HG02588 (cell line): ENCODE measurements around the gene ZNF488.
A peak's percentile ranks its signal among the peaks of the same experiment; 100 is the strongest.
"Not testable (repeated sequence)": the region's sequence is repeated elsewhere in the genome, so short reads cannot be mapped to it uniquely, and the experiment has no call there.

Source experiments
- ATAC-seq: cut with Tn5 transposase; IDR thresholded peaks from one replicate; pipeline ENCODE4 v1.9.1; 2021; ENCODE audit warnings: mild to moderate bottlenecking, moderate library complexity; ENCODE audit not compliant: unreplicated experiment

ZNF488 gene, protein sequence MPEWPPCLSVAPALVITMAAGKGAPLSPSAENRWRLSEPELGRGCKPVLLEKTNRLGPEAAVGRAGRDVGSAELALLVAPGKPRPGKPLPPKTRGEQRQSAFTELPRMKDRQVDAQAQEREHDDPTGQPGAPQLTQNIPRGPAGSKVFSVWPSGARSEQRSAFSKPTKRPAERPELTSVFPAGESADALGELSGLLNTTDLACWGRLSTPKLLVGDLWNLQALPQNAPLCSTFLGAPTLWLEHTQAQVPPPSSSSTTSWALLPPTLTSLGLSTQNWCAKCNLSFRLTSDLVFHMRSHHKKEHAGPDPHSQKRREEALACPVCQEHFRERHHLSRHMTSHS

DNA sequence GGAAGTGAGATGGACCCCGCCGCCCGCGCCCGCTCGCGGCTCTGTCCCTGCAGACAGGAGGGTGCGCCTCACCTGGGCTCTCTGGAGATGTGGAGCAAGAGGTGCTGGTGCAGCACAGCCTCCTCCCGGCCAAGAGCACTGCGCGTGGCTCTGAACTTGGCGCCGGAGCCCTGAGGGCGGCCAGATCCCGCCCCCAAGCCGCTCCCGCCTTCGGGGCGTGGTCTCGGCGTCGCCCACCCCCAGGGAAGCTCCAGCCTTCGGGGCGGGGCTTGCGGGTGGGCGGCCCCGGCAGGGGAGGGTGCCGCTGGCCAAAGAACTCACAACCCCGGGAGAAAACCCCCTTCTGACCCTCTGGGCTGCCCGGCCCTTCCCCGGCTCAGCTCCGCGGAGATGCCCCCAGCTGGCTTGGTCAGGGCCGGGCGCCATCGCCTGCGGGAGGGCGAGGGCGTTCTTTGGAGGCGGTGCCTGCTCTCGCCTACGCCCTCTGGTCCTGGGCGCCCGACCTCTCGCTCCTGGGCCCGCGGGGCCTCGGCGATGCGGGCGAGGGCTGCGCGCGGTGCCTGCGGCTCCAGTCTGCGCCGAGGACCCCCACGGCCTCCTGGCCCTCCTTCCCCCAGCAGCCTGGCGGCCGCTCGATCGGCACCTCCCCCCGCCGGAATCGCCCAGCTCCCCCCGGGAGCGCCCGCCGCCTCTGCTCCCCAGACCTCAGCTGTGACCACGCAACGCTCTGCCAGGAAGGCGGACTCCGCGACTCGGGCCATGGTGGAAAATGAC is at the start of gene ZNF488:
ZNF488 (minus strand) TSS at position 146 of the 774 bp plus-strand sequence. CDS start 15,464 bp downstream, outside the sequence.
- ATAC-seq = peak; percentile 91

GRCh38 chr10:47425813-47426419 is 41.8 kb upstream of the ZNF488 start:
- ATAC-seq = no peak

DNA sequence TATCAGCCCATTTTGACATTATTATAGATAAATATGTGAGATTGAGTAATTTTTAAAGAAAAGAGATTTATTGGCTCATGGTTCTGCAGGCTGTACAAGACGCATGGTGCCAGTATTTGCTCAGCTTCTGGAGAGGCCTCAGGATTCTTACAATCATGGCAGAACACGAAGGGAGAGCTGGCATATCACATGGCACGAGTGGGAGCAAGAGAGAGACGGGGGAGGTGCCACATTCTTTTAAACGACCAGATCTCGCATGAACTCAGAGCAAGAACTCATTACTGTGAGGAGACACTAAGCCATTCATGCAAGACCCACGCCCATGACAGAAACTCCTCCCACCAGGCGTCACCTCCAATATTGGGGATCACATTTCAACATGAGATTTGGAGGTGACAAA is 40.1 kb upstream of the ZNF488 start:
- ATAC-seq = no peak

DNA sequence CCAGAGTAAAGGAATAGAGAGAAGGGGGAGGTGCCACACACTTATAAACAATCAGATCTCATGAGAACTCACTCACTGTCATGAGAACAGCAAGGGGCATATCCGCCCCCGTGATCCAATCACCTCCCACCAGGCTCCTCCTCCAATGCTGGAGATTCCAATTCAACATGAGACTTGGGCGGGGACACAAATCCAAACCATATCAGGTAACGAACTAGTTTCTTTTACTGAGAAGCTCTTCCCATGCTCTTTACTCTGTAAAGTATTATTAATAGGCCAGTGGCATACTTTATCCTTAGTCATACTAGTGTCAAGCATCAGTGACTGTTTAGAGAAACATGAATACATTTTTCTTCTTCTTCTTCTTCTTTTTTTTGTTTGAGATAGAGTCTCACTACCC is 39.4 kb upstream of the ZNF488 start:
- no peak for ATAC-seq

- no peak for ATAC-seq
Observed at GRCh38 chr10:47421057-47421952, 37.2 kb upstream of the ZNF488 start.

- no peak for ATAC-seq
Observed at GRCh38 chr10:47420305-47421056, 36.4 kb upstream of the ZNF488 start.

DNA sequence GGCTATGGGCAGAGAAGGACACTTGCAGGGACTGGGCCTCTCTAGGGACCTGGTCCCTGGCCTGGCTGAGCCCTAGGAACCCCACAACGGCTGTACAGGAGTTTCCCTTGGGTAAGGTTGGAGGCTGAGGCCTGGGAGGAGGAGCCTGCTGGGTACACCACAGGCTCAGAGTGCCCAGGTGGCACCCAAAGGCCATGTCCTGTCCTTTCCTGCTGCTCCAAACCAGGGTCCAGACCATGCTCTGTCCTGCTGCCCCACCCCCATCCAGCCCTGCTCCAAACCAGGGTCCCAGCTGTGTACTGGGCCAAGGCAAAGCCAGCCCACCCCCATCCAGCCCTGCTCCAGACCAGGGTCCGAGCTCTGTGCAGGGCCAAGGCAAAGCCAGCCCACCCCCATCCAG is 35.3 kb upstream of the ZNF488 start:
- ATAC-seq = no peak

DNA sequence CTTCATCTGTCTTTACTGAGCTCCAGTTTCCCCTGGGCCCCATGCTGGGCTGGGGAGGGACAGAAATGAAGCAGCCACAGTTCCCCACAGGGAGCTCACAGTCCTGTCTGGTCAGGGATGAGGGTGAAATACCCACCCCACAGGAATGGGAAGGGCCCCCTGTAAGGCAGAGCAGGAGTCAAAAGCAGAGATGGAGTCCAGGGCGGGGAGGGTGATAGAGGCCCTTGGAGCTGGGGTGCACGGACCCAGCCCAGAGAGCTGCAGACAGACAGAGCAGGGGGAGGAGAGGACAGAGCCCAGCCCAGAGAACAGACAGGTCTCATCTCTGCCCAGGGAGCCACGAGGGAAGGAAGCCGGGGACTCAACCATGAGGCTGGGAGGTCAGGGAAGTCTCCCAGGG is 34.9 kb upstream of the ZNF488 start:
- ATAC-seq = no peak

DNA sequence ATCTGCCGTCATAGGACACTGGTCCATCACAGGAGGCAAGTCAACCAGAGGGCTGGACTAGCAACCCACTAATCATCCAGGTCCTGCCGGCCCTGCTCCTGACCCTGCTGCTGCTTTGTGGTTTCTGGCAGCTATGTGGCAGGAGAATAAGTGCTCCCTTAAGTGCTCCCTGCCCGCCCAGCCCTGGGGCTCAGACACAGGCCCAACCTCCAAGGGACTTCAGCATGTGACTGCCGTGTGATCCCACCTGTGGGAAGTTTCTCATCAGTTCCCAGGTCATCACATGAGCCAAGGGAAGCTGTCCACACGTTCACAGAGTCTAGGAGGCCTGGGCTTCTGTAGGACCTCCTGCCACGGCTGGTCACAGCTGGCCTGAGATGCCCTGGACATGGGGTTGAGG is 34.2 kb upstream of the ZNF488 start:
- no peak for ATAC-seq

DNA sequence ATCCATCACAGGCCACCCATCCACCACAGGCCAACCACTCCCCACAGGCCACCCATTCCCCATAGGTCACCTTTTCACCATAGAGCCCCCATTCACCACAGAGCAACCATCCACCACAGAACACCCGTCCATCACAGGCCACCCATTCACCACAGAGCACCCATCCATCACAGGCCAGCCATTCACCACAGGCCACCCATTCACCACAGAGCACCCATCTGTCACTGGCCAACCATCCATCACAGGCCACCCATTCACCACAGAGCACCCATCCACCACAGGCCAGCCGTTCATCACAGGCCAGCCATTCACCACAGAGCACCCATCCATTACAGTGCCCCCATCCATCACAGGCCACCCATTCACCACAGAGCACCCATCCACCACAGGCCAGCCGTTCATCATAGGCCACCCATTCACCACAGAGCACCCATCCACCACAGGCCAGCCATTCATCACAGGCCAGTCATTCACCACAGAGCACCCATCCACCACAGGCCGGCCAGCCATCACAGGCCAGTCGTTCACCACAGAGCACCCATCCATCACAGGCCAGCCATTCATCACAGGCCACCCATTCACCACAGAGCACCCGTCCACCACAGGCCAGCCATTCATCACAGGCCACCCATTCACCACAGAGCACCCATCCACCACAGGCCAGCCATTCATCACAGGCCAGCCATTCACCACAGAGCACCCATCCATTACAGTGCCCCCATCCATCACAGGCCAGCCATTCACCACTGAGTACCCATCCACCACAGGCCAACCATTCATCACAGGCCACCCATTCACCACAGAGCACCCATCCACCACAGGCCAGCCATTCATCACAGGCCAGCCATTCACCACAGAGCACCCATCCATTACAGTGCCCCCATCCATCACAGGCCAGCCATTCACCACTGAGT is 32.5 kb upstream of the ZNF488 start:
- ATAC-seq = not testable (repeated sequence)

DNA sequence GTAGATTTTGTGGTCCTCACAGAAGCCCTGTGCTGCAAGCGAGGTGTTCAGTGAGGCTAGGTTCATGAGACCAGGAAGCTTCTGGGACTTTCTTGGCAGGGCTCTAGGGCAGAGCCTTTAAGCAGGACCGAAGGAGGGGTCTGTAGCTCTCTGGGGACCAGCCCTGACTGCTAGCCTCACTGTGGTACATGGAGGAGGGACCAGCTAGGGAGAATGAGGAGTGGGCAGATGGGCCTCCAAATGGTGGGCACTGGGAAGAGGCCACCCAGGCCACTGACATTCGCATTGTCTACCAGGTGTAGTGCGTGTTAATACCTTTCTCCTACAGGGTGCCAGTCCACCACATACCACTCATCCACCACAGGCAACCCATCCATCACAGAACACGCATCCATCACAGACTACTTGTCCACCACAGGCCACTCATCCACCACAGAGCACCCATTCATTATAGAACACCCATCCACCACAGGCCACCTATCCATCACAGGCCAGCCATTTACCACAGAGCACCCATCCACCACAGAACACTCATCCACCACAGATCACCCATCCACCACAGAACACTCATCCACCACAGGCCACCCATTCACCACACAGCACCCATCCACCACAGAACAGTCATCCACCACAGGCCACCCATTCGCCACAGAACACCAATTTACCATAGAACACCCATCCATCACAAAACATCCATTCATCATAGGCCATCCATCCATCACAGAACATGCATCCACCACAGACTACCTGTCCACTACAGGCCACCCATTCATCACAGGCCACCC is 31.6 kb upstream of the ZNF488 start:
- no peak for ATAC-seq

DNA sequence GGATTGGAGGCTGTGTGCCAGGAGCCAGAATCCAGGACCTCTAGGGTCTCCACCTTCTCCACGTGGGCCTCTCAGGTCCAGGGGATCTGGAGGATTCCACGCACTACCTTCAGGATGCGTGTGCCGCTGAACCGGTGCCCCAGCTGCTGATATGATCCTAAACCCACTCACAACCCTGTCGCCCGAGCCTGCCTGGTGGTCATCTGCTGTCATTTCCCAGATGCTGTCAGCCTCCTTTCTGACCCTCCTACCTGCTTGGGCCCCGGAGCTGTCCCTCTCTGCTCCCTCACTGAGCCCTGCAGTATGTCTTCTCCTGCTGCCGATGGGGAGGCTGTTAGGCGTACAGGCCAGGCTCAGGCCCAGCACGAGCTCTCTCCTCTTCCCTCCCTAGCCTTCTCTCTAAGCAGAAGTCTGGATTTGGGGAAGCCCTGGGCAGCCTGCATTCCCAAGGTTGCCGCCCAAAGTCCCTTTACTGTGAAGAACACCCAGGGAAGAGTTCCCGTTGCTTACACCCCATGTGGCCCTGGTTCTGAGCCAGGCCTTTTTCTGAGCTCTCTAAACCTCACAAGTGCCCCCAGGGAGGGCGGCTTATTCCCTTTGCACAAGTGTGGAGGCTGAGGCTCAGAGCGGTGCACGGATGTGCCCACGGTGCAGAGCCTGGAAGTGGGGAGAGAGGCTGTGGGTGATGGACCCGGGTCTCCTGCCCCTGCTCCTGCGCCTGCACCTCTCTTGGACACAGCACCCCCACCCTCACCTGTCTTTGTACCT is 30.8 kb upstream of the ZNF488 start:
- ATAC-seq = no peak

DNA sequence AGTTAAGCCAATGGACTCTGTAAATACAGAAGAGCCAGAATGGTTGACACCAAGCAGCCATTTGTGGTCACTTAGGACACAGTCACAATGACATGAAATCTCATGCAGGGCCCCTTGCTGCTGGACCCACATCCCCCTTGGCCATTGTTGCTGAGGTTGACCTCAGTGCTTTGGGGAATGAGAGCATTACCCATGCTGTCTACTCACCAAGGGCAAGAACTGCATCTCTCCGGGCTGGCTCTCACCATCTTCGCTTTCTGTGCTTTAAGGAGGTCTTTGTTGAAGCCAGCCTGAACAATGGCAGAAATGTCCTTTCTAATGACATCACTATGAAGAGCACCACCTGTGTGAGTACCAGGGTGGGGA is 30.1 kb upstream of the ZNF488 start:
- ATAC-seq = no peak

DNA sequence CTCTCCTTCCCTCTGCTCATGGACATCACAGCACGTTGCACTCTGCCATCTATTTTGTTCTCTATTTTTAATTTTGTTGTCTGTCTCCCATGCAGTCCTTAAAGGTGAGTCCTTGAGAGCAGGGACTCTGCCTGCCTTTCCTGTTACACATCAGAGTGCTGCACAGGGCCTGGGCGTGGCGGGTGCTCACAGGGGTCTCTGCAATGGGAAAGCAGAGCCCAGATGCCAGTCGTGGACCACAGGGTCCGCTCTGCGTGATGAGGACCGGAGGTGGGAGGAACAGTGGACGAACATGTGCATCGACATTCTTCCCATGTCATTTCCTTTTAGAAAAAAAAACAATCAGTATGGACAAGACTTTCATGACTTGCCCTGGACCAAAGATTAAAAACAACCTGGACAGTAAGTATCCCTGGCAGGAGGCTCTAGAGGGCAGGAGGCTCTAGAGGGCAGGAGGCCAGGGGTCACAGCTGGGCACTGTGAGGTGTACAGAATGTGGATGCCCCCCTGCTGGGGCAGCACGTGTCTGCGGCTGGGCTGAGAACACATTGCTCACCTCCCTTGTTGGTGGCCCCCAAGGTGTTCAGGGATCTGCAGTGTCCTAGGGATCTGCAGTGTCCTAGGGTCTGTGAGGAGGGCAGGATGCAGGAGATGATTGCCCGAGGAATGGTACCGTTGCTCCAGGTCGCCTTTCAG is 29.6 kb upstream of the ZNF488 start:
- ATAC-seq = no peak

- ATAC-seq = no peak
Observed at GRCh38 chr10:47412869-47413268, 28.8 kb upstream of the ZNF488 start.

DNA sequence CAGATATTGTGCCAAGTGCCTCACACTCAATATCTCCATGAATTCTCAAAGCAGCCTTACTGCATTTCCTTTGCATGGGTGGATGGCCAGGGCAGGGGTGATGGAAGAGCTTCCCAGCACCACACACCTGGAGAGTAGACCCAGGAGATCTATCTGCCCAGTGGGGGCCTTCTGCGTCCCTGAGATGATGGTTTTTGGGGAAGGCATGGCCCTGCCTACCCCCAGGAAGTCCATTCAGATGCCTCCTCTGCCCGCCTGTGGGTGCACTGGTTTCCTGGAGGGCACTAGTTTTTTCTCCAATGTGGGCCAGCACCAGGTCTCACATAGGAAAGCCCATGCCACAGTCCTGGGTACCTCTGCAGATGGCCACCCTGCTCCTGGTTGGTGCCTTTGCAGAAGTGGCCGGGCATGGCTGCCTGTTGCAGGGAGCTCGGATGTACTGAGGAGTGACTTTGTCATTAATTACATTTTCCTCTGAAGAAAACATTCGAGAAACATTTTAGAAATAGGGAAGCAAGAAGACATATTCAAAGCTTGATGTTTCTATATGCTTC is 28.2 kb upstream of the ZNF488 start:
- no peak for ATAC-seq

DNA sequence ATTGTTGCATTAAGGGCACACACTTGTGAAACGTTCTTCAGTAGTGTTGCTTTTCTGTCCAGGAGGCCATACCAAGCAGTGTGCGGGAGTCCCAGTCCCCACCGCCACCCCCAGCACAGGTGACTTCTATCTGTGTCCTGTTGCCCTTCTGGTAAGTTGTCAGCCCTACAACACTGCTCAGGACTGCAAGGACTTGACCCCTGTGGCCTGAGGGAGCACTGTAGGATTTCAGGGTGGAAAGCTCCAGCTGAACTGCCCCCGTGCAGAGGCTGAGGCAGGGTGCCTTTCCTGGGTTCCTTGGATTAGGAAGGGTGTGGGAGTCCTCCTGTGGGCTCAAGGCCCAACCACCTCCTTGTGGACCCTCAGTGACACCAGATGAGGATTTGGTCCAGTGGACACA is 26.8 kb upstream of the ZNF488 start:
- ATAC-seq = no peak
